HepG2 (cell line): ENCODE measurements around the gene CPLX3. TPM values are rescaled to one million over a fixed set of nuclear protein-coding genes. Genes with fewer than 3 reads are reported as not detected.
A peak's percentile ranks its signal among the peaks of the same experiment; 100 is the strongest.

Source experiments
- GLI4 ChIP-seq: sonication (generic); formaldehyde crosslinking; IDR thresholded peaks from 2 replicates; pipeline ENCODE4 v1.5.1; 2020; ENCODE audit warnings: missing genetic modification reagents, mild to moderate bottlenecking, moderate library complexity, borderline replicate concordance
- HNF1A ChIP-seq, 2 experiments: sonication (generic) in 1 of 2; formaldehyde crosslinking in 1 of 2; IDR thresholded peaks; 2 replicates each; pipeline versions ENCODE4 v1.4.0 to v1.6.1; 2016 to 2020; ENCODE audit warnings: borderline replicate concordance in 1 of 2, low read depth in 1 of 2, mild to moderate bottlenecking in 1 of 2, missing genetic modification reagents in 1 of 2
- HOXD1 ChIP-seq: sonication (generic); formaldehyde crosslinking; IDR thresholded peaks from 2 replicates; pipeline ENCODE4 v1.5.0; 2020; ENCODE audit warnings: missing genetic modification reagents
- KMT2A ChIP-seq: sonication (generic); formaldehyde crosslinking; IDR thresholded peaks from 2 replicates; pipeline ENCODE4 v1.4.0; 2020; ENCODE audit warnings: missing genetic modification reagents
- MIER3 ChIP-seq: IDR thresholded peaks from 2 replicates; pipeline ENCODE4 v1.6.1; 2016; ENCODE audit warnings: missing compliant biosample characterization, borderline replicate concordance
- NR2C2 ChIP-seq: sonication (generic); formaldehyde crosslinking; IDR thresholded peaks from 2 replicates; pipeline ENCODE4 v1.4.0; 2020; ENCODE audit warnings: missing genetic modification reagents, mild to moderate bottlenecking, moderate library complexity, borderline replicate concordance
- NR2F1 ChIP-seq, 2 experiments: fragments of 450-650 bp in 1 of 2; formaldehyde crosslinking in 1 of 2; IDR thresholded peaks; 2 replicates each; pipeline versions ENCODE4 v1.5.0 to v1.6.1; 2016 to 2020; ENCODE audit warnings: mild to moderate bottlenecking in 1 of 2, missing compliant biosample characterization in 1 of 2, missing genetic modification reagents in 1 of 2, moderate library complexity in 1 of 2
- RARA ChIP-seq: IDR thresholded peaks from 2 replicates; pipeline ENCODE4 v1.6.1; 2016; ENCODE audit warnings: missing genetic modification reagents, missing compliant biosample characterization
- SATB2 ChIP-seq: sonication (generic); formaldehyde crosslinking; IDR thresholded peaks from 2 replicates; pipeline ENCODE4 v1.5.0; 2020; ENCODE audit warnings: missing genetic modification reagents
- SETDB1 ChIP-seq: sonication (generic); formaldehyde crosslinking; IDR thresholded peaks from 2 replicates; pipeline ENCODE4 v1.5.1; 2020; ENCODE audit warnings: missing genetic modification reagents, mild to moderate bottlenecking, borderline replicate concordance
- SNRNP70 ChIP-seq: fragments of 200-400 bp; formaldehyde crosslinking; IDR thresholded peaks from 2 replicates; pipeline ENCODE4 v1.6.1; 2017; ENCODE audit warnings: mild to moderate bottlenecking, low read depth, low read length, moderate library complexity
- SPEN ChIP-seq: sonication (generic); formaldehyde crosslinking; IDR thresholded peaks from 2 replicates; pipeline ENCODE4 v1.5.1; 2020; ENCODE audit warnings: low read depth, mild to moderate bottlenecking, missing genetic modification reagents
- ZBTB43 ChIP-seq: sonication (generic); formaldehyde crosslinking; conservative IDR thresholded peaks from 2 replicates; pipeline ENCODE4 v1.4.0; 2020; ENCODE audit warnings: missing genetic modification reagents
- ZNF841 ChIP-seq: sonication (generic); formaldehyde crosslinking; IDR thresholded peaks from 2 replicates; pipeline ENCODE4 v1.8.1; 2023; ENCODE audit warnings: missing genetic modification reagents, borderline replicate concordance
- polyA plus RNA-seq, 8 experiments: library from polyadenylated mRNA; depleted of rRNA in 3 of 8; stranded (reverse) in 7 of 8; unstranded in 1 of 8; fragments of >200 nt; fragmentation: Illumina TruSeq in 4 of 8; extraction: Trizol in 4 of 8; gene quantifications; 2 replicates each; pipeline versions ENCODE4 v1.2.1 to v1.2.3, GENCODE V29; 2011 to 2016; ENCODE audit warnings: low read depth in 4 of 8, missing spikeins in 1 of 8, mixed read lengths in 1 of 8; ENCODE audit not compliant: insufficient read depth in 1 of 8
- total RNA-seq, 5 experiments: library from RNA; depleted of rRNA; stranded (reverse); fragments of >200 nt; fragmentation: Illumina TruSeq; extraction: Trizol; gene quantifications; 2 replicates each; pipeline ENCODE4 v1.2.3, GENCODE V29; 2016; ENCODE audit warnings: low read depth in 1 of 5
- TF ChIP-seq, protein P1 (sequence below): sonication (generic); formaldehyde crosslinking; IDR thresholded peaks from 2 replicates; pipeline ENCODE4 v1.4.0; 2020; ENCODE audit warnings: missing genetic modification reagents
- TF ChIP-seq, protein P2 (sequence below): sonication (generic); formaldehyde crosslinking; IDR thresholded peaks from 2 replicates; pipeline ENCODE4 v1.8.1; 2023; ENCODE audit warnings: missing genetic modification reagents, mild to moderate bottlenecking, borderline replicate concordance

The CPLX3 gene
- total and polyA plus RNA-seq, 2 of the 13 experiments (the other 11 are each of a cell fraction or from before 2014, with no cell fraction given) = not detected

DNA sequence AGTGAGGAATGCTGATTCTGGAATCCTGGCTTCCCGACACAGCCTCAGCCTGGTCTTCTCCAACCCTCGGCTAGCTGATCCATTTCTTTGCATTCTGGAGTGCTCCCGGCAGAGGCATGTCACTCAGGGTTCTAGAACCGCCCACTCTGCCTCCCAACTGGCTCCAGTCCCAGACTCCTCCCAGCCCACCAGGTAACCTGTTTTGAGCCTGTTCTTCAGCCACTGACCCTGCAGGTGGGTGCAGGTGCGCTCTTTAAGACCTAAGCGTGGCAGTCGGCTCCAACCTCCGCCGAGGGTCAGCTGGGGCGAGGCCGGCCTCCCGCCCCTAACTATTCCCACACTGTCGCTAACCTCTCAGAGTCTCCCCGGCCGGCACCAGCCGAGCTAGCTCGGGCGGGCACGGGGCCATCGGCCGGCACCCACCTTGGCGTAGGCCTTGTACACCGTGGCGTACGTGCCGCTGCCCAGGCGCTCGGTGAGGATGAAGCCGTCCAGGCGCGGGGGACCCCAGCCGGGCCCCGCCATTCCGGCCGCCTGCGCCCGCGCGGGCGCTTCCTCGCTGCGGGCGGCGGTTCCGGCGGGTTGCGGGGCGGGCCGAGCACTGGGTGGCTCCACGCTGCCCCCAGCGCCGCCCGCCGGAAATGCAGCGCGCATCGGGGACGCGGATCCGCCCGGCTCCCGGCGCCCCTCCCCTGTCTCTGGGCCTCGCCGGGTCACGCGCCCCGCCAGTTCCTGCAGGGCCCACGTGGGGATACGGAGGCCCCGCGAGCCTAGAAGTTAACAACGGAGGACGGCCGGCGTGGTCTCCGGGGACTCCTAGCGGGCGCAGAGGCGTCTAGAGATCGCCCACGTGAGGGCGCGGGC lies 16.4 kb downstream of the CPLX3 start, which contains the start of gene ULK3 (continued):
- TF ChIP-seq SNRNP70 = no peak
- no peak for TF ChIP-seq GLI4 (CRISPR knock-in tag)
- TF ChIP-seq RARA (CRISPR knock-in tag) = no peak
- no peak for TF ChIP-seq SATB2 (CRISPR knock-in tag)
- TF ChIP-seq NR2F1 (CRISPR knock-in tag; IDR thresholded peaks at IDR 0.05) = no peak
- 0 out of 2 replicates have a peak, but pooled peaks have one; percentile 25 for TF ChIP-seq ZBTB43
- TF ChIP-seq KMT2A (CRISPR knock-in tag) = 0 out of 2 replicates have a peak, but pooled peaks have one; percentile 28
- TF ChIP-seq SPEN = peak; percentile 78
- TF ChIP-seq MIER3 = no peak; the same call in 1 of the 2 replicates
- TF ChIP-seq, protein P1, sequence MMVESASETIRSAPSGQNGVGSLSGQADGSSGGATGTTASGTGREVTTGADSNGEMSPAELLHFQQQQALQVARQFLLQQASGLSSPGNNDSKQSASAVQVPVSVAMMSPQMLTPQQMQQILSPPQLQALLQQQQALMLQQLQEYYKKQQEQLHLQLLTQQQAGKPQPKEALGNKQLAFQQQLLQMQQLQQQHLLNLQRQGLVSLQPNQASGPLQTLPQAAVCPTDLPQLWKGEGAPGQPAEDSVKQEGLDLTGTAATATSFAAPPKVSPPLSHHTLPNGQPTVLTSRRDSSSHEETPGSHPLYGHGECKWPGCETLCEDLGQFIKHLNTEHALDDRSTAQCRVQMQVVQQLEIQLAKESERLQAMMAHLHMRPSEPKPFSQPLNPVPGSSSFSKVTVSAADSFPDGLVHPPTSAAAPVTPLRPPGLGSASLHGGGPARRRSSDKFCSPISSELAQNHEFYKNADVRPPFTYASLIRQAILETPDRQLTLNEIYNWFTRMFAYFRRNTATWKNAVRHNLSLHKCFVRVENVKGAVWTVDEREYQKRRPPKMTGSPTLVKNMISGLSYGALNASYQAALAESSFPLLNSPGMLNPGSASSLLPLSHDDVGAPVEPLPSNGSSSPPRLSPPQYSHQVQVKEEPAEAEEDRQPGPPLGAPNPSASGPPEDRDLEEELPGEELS (CRISPR knock-in tag) = no peak
- TF ChIP-seq, protein P2, sequence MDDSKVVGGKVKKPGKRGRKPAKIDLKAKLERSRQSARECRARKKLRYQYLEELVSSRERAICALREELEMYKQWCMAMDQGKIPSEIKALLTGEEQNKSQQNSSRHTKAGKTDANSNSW (CRISPR knock-in tag) = 0 out of 2 replicates have a peak, but pooled peaks have one; percentile 66
- no peak for TF ChIP-seq HNF1A (IDR thresholded peaks at IDR 0.05; ENCODE audit: low read depth)
- TF ChIP-seq HNF1A (CRISPR knock-in tag; IDR thresholded peaks at IDR 0.05; ENCODE audit: borderline replicate concordance) = 0 out of 2 replicates have a peak, but pooled peaks have one; percentile 7
- no peak for TF ChIP-seq HOXD1 (CRISPR knock-in tag)
- 0 out of 2 replicates have a peak, but pooled peaks have one; percentile 15 for TF ChIP-seq NR2C2 (CRISPR knock-in tag)
- TF ChIP-seq SETDB1 (CRISPR knock-in tag) = no peak
- no peak for TF ChIP-seq ZNF841 (CRISPR knock-in tag)
